GM18505 (cell line): ENCODE measurements around the gene IFITM10.

Experiments
- ATAC-seq: cut with Tn5 transposase; IDR thresholded peaks from one replicate; pipeline ENCODE4 v1.9.1; 2021; ENCODE audit not compliant: unreplicated experiment
- POLR2A ChIP-seq: IDR thresholded peaks from 4 replicates; pipeline ENCODE4 v1.6.1; 2011; ENCODE audit warnings: borderline replicate concordance; ENCODE audit not compliant: insufficient read depth, insufficient read length; ENCODE audit errors: extremely low read depth

IFITM10 gene

GRCh38 chr11:1750481-1750839 is at the start of gene IFITM10:
TSS of gene IFITM10 (minus strand) at chr11:1750595. CDS start at chr11:1750442, 153 bp downstream.
- ATAC-seq, result no peak
- TF ChIP-seq POLR2A, result no peak

GRCh38 chr11:1797391-1798125 is 47.2 kb upstream of the IFITM10 start:
- no peak for ATAC-seq
- no peak for TF ChIP-seq POLR2A

- ATAC-seq, result no peak
- TF ChIP-seq POLR2A, result no peak
Measured at GRCh38 chr11:1796413-1797011, 46.1 kb upstream of the IFITM10 start.

GRCh38 chr11:1793081-1793480 is 42.7 kb upstream of the IFITM10 start:
- no peak for ATAC-seq
- no peak for TF ChIP-seq POLR2A

GRCh38 chr11:1792461-1792860 is 42.1 kb upstream of the IFITM10 start:
- no peak for ATAC-seq
- TF ChIP-seq POLR2A, result no peak

- ATAC-seq, result no peak
- TF ChIP-seq POLR2A, result no peak
Measured at GRCh38 chr11:1791912-1792311, 41.5 kb upstream of the IFITM10 start.

- no peak for TF ChIP-seq POLR2A
- ATAC-seq, result no peak
Measured at GRCh38 chr11:1786466-1786865, 36.1 kb upstream of the IFITM10 start.

GRCh38 chr11:1785749-1786413 is 35.5 kb upstream of the IFITM10 start:
- no peak for ATAC-seq
- TF ChIP-seq POLR2A, result no peak

GRCh38 chr11:1784761-1785650 is 34.6 kb upstream of the IFITM10 start:
- ATAC-seq, result no peak
- no peak for TF ChIP-seq POLR2A

- no peak for ATAC-seq
- no peak for TF ChIP-seq POLR2A
Measured at GRCh38 chr11:1783725-1784529, 33.5 kb upstream of the IFITM10 start.

GRCh38 chr11:1782831-1783724 is 32.7 kb upstream of the IFITM10 start:
- TF ChIP-seq POLR2A, result no peak
- no peak for ATAC-seq
